ENCODE results near the gene NOXA1.

NOXA1 gene

DNA sequence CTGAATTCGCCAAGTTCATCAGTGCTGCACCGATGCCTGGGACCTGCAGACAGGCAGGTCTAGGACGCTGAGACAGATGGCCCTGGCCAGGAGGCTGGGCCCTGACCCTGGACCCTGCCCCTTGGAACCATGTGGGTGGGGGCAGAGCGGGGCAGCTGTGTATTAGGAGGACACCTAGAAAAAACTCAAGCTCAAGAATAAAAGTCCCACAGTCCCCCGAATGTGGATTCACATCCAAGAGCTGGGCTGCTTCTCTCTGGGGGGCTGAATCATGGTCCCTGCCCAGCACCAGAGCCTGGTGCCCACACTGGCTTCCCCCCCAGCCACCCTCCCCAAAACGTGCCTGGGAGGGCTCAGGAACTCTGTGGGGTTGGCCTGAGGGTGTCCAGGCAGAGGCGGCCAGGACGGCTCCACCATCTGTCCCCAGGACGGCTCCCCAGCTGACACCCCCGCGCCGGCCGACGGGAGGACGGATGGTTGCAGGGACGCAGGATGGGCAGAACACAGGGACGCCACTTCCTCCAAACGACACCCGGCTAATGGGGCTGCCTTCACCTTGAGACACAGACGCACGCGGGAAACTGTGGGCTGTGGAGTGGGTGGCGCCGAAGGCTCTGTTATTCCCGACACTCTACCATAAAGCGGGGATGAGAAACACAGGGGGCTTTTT is 35.2 kb upstream of the NOXA1 start:
- FAIRE-seq = no peak

DNA sequence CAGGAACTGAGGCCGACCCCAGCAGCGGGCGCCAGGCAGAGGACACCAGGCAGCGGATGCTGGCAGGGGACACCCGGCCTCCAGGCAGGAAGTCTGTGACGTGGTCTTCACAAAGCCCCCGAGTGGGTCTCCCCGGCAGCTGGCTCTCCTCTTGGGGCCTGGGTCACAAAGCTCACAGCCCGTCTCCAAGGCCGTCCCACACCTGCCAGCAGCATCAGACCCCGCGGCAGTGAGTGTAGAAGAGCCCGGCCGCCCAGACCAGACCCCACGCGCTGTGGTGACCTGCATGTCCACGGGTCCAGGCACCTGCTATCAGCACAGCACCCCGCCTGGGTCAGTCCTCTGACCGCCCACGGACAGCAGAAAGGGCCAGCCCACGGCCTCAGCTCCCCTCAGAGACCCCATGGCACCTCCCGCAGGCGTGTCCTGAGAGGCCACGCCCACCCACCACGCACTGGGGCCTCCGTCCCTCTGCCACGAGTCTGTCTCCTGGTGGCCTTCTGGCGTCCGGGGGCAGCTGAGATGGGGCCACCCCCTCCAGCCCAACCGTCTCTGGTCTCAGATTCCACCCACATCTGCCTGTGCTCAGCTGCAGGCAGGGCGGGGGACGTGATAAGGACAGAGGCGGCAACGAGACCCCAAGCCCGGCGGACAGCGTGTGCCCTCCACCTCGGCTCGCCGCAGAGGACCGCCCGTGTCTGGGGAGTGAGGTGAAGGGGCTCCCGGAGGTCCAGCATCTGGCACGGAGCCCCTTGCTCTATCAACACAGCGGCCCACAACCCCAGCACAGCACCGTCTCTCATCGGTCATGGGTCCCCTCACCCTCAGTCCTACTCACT is 34.4 kb upstream of the NOXA1 start:
- no peak for FAIRE-seq

DNA sequence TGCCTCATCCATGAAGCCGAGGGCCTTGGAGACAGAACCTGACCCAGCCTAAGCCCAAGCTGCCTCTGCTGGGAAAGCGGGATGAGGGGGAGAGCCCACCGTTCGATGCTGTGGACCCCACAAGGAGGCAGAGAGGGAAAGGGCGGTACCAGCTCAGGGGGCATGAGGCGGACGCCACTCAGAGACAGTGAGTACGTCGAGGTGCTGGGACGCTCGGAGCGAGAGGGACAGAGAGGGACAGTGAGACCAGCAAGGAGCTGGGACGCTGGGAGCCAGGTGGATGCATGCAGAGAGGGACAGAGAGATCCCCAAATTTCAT is 33.8 kb upstream of the NOXA1 start:
- FAIRE-seq = no peak

DNA sequence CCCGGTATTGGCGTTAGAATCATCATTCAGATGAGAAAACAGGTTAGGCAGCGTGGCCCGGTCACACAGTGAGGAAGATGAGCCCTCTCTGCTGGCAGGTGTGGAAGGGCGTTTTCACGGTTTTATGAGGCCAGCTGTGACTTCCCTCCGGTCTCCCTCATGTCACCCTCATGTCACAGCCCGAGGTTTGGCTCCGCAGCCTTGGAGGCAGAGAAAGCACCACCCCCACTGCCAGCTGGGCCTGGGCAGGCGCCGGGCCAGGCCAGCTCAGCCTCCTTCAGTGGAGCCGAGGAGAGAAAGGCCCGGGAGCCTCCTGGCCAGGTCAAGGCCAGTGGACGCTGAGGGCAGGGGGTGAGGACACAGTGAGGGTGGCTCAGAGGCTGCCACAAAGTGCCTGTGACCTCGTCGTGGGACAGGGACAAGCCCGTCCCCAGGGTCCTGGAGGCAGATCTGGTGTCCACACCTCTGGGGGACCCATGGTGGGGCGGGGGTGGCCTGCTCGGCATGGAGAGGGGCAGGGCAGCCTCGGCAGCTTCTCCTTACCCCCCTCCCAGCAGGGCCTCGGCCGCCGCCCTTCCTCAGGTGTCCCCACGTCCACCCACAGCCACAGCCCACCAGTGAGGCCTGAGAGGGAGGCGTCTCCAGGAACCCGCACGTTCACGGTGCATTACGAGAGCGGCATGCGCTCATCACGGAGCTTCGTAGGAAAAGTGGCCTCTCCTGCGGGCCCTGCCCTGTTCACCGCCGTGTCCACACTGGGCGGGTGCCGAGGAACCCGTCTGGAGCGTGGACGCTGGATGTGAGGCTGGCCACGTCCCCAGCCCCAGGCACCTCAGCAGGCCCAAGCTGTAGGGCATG is 32.4 kb upstream of the NOXA1 start:
- FAIRE-seq = no peak

DNA sequence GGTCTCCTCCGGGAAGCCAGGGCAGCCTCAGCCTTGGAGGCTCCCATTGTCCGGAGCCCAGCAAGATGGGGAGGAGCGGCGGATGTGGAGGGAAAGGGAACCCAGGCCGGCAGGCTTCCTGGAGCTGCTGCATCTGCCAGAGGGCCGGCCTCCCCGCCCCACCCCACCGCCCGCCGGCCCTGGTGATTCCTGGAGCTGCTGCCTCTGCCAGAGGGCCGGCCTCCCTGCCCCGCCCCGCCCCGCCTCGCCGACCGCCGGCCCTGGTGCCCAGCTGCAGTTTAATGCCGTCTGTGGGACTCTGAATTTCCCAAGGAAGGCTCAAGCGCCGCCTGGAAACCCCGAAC is 31.8 kb upstream of the NOXA1 start:
- no peak for FAIRE-seq

DNA sequence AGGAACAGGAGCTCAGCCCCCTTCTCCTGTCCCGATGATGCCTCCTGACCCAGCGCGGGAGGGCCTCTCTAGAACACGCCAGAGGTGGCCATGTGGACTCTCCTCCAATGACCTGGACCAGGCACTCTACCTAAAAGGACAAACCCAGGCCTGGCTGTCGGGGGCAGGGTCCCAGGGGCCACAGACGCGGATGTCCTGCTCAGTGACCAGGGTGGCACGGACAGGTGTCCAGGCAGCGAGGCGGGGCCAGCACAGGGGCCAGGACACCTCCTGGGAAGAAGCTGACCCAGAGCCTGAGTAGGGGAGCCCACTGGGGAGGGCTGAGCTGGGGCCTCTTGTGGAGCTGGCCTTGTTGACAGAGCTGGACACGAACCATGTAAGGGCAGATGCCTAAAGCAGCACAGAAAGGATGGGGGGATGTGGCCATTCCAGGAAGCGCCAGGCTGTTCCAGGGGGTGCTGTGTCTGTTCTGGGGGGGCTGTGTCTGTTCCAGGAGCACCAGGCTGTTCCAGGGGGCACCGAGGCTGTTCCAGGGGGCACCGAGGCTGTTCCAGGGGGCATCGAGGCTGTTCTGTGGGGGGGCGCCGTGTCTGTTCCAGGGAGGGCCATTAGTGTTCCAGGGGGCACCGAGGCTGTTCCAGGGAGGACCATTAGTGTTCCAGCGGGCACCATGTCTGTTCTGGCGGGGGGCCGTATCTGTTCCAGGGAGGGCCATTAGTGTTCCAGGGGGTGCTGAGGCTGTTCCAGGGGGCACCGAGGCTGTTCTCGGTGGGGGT is 30.8 kb upstream of the NOXA1 start:
- no peak for FAIRE-seq

DNA sequence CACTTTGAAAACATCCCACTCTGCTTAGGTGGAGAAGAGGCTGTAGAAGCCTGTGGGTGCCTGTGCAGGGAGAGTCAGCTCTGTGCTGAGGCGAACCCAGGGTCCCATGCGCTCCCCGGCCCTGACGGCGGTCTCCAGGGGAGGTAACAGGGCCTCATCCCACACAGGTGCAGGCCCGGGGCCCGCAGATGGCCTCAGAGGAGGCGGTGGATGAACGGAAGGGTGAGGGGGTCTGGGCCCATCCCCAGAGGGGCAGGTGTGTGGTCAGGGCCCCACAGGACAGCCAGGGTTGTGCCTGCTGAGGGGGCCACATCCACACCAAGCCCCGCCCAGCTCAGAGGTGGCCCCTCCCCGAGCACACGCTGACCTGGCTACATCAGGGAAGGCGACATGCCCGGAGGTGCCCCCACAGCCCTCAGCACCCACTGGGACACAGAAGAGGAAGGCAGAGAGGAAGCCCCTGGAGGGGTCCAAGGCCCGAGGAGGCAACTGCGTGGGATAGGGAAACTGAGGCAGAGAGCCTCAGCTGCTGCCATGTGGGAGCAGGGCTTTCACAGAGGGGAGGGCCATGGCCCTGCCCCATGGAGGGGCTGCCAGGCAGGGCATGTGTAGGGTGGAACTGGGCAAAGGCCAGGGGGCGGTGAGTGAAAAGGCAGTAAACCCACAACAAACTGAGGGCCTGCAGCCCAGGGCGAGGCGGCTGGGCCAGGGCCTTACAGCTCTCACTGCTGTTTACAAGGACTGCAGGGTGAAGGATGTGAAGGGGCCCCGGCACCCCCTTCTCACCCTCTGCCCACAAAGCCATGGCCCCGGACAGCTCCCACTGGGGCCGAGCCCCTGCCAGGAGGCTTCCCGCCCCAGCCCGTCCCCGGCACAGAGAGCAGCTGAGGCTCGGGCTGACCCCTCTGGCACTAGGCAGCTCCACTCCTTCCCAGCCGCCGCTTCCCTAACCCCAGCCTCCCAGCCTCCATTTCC is 29.7 kb upstream of the NOXA1 start:
- FAIRE-seq = no peak

DNA sequence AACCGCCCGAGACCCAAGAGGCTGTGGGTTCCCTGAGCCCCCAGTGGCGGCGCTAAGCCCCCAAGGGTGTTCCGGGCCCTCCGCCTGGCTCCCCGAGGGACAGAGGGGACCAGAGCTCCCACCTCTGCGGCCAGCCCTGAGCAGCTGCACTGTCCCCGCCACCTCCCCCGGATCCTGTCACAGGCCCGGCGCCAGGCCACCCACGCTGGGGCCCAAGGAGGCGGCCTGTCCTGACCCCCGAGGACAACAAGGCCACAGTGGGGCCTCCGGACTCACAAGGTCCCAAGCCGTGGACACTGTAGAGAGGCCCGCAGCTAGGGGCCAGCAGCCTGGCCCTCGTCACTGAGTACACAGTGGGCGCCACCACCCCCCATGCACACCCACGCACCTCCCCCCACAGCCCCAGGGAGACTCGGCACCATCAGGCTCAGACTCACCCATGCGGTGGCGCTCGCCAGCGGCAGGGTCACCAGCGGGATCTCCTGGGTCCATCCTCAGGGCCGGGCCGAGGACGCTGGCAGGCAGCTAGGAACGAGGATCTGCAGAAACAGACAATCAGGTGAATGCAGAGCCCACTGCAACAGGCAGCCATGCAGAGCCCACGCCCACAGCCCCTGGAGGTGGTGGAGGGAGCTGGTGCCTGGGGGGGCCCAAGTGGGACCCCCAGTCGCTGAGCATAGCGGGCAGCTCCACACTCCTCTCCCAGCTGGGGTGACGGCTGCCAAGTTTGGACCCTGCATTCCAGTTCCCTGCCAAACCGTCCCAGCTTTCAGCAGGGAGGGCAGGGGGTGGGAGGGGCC is 28.1 kb upstream of the NOXA1 start:
- FAIRE-seq = no peak

DNA sequence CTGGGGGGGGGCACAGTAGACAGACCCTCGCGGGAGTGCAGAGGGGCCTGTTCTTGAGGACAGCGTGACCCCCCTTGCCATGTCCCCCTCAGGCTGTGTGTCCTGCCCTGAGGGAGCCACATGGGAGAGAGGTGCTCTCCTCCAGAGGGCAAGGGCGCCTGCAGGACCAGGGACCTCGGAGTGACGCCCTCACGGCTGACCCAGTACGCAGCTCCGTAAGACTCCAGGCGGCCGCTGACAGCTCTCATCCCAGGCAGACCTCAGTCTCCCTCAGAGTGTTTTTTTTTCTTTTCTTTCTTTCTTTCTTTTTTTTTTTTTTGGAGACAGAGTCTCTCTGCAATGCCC is 27.6 kb upstream of the NOXA1 start:
- no peak for FAIRE-seq

DNA sequence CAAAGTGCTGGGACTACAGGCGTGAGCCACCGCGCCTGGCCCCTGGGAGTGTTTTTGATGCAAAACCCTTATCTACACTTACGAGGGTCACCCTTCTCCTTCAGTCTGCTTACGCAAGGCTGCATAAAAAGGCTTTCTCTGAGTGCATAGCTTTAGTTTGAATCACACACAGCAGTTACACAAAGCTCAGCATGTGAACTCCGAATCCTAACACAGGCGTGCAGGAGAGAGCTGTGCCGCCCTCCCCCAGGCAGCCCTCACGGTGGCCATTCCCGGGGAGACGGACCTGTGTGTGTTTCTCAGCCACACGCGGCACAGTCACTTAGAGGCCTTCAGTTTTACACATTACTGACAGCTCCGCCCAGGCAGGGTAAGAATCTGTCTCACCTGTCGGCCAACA is 27.0 kb upstream of the NOXA1 start:
- no peak for FAIRE-seq

DNA sequence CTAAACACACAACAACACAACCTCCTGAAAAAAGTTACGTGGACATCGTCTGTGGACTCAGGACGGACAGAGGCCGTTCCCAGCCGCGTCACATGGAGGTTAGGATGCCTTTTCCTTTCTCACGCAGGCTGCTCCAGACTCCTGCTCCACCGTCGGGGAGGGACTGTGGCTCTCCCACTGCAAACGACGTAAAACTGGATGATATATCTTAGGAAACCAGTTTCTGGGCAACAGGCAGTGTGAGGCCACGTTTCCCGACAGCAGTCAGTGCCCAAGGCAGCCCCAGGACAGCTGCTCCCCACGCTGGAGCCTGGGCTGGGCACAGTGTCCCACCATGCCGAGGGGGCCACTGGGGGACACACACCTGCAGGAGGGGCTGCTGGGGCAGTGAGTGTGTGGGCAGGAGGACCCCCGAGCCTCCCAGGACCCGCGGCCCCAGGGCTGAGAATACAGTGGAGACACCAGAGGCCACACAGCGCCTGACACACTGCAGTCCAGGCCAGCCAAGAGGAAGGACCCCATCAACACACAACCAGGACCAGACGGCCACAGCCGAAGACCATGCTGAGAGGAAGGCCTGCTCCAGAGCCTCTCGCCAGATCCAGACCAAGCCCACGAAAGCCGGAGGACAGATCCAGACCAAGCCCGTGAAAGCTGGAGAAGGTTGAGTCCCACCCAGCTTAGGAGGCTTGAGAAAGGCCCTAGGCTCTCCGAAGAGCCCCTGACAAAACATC is 26.4 kb upstream of the NOXA1 start:
- no peak for FAIRE-seq

DNA sequence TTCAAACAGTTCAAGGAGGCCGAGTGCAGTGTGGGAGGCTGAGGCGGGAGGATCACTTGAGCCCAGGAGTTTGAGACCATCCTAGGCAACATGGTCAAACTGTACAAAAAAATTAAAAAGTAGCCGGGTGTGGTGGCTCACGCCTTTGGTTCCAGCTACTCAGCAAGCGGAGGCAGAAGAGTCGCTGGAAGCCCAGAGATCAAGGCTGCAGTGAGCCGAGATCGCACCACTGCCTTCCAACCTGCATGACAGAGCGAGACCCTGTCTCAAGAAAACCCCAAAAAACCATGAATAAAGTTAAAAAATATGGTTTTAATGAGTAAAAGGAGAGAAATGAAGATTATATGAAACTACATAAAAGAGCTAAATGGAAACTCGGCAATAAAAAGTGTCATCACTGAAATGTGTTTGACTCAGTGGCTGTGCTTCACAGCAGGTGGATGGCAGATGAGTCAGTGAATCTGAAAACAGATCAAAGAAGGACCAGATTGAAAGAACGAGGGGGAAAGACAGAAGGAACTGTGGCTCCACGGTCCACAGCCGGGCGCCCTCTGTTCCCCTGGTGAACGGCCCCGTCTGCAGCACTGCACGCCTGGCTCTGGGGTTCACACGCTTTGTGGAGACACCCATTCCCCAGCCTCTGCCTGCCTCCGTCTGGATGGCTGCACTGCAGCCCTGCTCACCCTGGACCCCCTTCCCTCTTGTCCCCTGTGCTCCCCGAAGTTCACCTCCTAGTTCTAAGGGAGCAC is 25.3 kb upstream of the NOXA1 start:
- FAIRE-seq = no peak

DNA sequence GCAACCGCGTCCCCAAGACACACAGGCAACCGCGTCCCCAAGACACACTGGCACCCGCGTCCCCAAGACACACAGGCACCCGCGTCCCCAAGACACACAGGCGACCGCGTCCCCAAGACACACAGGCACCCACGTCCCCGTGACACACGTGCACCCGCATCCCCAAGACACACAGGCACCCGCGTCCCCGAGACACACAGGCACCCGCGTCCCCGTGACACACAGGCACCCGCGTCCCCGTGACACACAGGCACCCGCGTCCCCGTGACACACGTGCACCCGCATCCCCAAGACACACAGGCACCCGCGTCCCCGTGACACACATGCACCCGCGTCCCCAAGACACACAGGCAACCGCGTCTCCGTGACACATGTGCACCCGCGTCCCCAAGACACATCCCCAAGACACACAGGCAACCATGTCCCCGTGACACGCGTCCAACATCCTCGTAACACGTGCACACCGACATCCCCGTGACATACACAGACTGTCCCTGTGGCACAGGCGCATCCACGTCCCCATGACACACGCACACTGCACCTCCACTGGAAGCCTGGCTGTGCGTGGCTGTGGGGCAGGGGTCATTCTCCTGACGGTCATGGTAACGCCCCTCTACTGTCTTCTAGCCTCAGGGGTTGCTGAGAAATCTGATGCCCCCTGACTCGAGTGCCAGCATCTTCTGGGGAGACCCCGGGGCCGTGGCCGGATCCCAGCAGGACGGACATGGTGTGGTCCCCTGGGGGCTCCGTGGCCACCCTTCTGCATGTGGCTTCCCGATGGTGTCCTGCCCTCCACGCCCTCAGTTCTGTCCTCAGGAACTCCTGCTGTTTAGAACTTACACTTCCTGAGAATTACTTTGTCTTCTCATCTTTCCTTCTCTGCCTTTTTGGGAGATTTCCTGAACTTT is 24.4 kb upstream of the NOXA1 start:
- FAIRE-seq = no peak

DNA sequence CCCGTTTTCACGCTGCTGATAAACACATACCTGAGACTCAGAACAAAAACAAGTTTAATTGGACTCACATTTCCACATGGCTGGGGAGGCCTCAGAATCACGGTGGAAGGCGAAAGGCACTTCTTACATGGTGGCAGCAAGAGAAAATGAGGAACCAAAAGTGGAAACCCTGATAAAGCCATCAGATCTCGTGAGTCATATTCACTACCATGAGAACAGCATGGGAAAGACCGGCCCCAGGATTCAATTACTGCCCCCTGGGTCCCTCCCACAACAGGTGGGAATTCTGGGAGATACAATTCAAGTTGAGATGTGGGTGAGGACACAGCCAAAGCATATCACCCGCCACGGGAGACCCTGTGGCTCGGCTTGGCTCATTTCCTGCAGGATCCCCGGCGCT is 20.4 kb upstream of the NOXA1 start:
- FAIRE-seq = no peak

DNA sequence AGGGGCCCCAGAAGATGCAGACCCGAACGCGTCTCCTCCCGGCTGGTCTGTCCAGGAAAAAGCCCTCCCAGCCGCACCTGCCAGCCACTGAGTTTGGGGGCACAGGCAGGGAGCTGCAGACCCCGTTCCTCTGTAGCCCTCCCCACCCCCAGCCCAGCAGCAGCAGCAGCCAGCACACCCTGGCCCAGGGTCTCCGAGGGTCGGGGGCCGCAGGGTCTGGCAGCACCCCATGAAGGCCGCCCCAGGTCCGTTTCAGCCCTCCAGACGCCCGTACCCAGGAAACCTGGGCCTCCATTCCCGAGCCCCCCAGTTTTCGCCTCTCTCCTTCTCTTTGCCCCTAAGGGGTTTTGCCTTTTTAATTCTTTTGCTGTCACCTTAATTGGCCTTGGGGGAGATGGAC is 19.9 kb upstream of the NOXA1 start:
- no peak for FAIRE-seq

DNA sequence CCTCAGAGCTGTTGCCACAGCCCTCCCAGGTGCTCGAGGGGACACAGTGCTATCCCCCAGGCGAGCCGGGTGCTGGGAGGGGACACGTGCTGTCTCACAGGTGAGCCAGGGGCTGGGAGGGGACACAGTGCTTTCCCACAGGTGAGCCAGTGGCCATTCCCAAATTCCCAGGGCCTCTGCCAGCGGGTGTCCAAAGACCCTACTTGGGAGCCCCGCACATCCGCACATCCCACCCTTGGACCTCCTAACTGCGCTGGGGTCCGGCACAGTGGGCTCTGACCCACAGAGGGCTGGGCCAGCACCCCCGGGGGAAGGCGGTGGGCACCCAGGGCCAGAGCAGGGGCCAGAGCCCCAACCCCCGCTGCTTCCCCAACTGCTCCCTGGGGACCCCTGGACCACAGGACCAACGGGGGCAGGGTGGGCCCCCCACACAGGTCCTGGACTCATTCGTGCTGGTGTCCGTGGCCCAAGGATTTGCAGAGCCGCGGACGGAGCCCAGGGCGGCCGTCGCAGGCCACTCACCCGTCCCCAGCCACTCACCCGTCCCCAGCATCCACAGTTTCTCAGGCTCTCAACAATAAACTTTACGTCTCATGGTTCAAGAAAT is 18.1 kb upstream of the NOXA1 start:
- FAIRE-seq = no peak

DNA sequence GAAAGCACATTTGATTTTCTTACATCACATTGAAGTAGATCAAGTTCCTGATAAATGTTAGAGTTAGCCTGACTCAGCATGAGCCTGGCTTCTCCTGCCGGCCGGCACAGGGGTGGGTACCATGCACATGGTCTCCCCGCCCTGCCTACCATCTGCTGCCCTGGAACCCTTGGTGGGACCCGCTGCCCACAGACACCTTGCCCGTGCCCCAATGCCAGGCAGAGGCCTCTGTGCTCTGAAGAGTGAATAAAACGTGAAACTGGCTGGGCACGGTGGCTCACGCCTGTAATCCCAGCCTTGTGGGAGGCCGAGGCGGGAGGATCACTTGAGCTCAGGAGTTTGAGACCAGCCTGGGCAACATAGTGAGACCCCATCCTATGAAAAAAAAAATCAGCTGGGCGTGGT is 17.5 kb upstream of the NOXA1 start:
- no peak for FAIRE-seq
